Keratinocyte (primary cell): ENCODE measurements around the gene MAJIN. TPM values are rescaled to one million over a fixed set of nuclear protein-coding genes. Genes with fewer than 3 reads are reported as not detected.

Source experiments
- DNase-seq: peaks from one replicate; pipeline ENCODE4 v3.0.0-alpha.2; 2011; ENCODE audit warnings: low read depth, missing footprints, low spot score
- FAIRE-seq: peaks from 2 replicates; lab custom pipeline; 2011; peaks lifted over from hg19 to GRCh38; lab: Jason Lieb, UNC
- H2AFZ ChIP-seq: 2 replicates; pipeline ENCODE4 v1.6.0; 2012; ENCODE audit warnings: low read length, control low read depth, inconsistent platforms; ENCODE audit not compliant: control insufficient read depth
- H3K27ac ChIP-seq: 2 replicates; pipeline ENCODE4 v1.5.1; 2011; ENCODE audit warnings: low read length; ENCODE audit not compliant: control insufficient read depth, insufficient read depth
- H3K27me3 ChIP-seq: 3 replicates; pipeline ENCODE4 v1.6.0; 2011; ENCODE audit warnings: low read length; ENCODE audit not compliant: control insufficient read depth, insufficient read depth; ENCODE audit errors: extremely low read depth
- H3K36me3 ChIP-seq, 2 experiments: 2 replicates in 1 of 2; 3 replicates in 1 of 2; pipeline ENCODE4 v1.5.1; 2011; ENCODE audit warnings: low read length in 2 of 2, mild to moderate bottlenecking in 1 of 2; ENCODE audit not compliant: control insufficient read depth in 2 of 2, insufficient read depth in 2 of 2; ENCODE audit errors: extremely low read depth in 1 of 2
- H3K4me1 ChIP-seq: 3 replicates; pipeline ENCODE4 v1.5.1; 2011; ENCODE audit warnings: low read length; ENCODE audit not compliant: control insufficient read depth, insufficient read depth; ENCODE audit errors: extremely low read depth
- H3K4me2 ChIP-seq: 3 replicates; pipeline ENCODE4 v1.6.0; 2011; ENCODE audit warnings: low read depth, low read length; ENCODE audit not compliant: control insufficient read depth, insufficient read depth; ENCODE audit errors: extremely low read depth
- H3K4me3 ChIP-seq, 3 experiments: fragments of 200-600 bp in 1 of 3; sonication (generic) in 1 of 3; 2 replicates in 2 of 3; 3 replicates in 1 of 3; pipeline ENCODE4 v1.5.1; 2011 to 2016; ENCODE audit warnings: low read length in 3 of 3, mild to moderate bottlenecking in 3 of 3, control low read depth in 2 of 3, inconsistent platforms in 1 of 3, low read depth in 1 of 3, mixed read lengths in 1 of 3, mixed run types in 1 of 3, moderate library complexity in 1 of 3; ENCODE audit not compliant: control insufficient read depth in 2 of 3, insufficient read depth in 2 of 3; ENCODE audit errors: extremely low read depth in 1 of 3
- H3K79me2 ChIP-seq: 2 replicates; pipeline ENCODE4 v1.6.0; 2012; ENCODE audit warnings: low read length; ENCODE audit not compliant: control insufficient read depth, insufficient read depth
- H3K9ac ChIP-seq: 3 replicates; pipeline ENCODE4 v1.6.0; 2011; ENCODE audit warnings: low read length; ENCODE audit not compliant: control insufficient read depth, insufficient read depth; ENCODE audit errors: extremely low read depth
- H3K9me1 ChIP-seq: 3 replicates; pipeline ENCODE4 v1.6.0; 2011; ENCODE audit warnings: low read length; ENCODE audit not compliant: control insufficient read depth, insufficient read depth; ENCODE audit errors: extremely low read depth
- H3K9me3 ChIP-seq: 2 replicates; pipeline ENCODE4 v1.5.1; 2012; ENCODE audit warnings: low read depth, low read length; ENCODE audit not compliant: control insufficient read depth
- H4K20me1 ChIP-seq: 3 replicates; pipeline ENCODE4 v1.6.0; 2011; ENCODE audit warnings: low read length; ENCODE audit not compliant: control insufficient read depth, insufficient read depth; ENCODE audit errors: extremely low read depth
- CTCF ChIP-seq, 3 experiments: IDR thresholded peaks in 1 of 3; conservative IDR thresholded peaks in 1 of 3; optimal IDR thresholded peaks in 1 of 3; 2 replicates in 2 of 3; 3 replicates in 1 of 3; pipeline versions ENCODE3 to v1.5.1; 2011; ENCODE audit warnings: low read length in 3 of 3, mild to moderate bottlenecking in 3 of 3, moderate library complexity in 2 of 3, control low read depth in 1 of 3, inconsistent platforms in 1 of 3; ENCODE audit not compliant: insufficient read depth in 2 of 3; ENCODE audit errors: extremely low read depth in 1 of 3
- EZH2 ChIP-seq: IDR thresholded peaks from one replicate; pipeline ENCODE4 v1.6.1; 2012; ENCODE audit warnings: inconsistent platforms, mild to moderate bottlenecking, low read length, moderate library complexity
- dilution Hi-C: fragments of 300-500 bp; cut with MboI; formaldehyde crosslinking; loops from one replicate; pipeline ENCODE4 v1.7.0; 2020; ENCODE audit warnings: low sequenced_read_pairs; ENCODE audit not compliant: extremely low pct_ligation_motif_present
- polyA plus RNA-seq, 5 experiments: library from polyadenylated mRNA; depleted of rRNA in 3 of 5; stranded (reverse) in 3 of 5; stranded (forward) in 1 of 5; unstranded in 1 of 5; fragments of >200 nt; gene quantifications; 1 replicate in 1 of 5; 2 replicates in 3 of 5; 3 replicates in 1 of 5; pipeline versions ENCODE4 v1.2.1 to v1.2.3, GENCODE V29; 2011 to 2012; ENCODE audit warnings: missing spikeins in 2 of 5, low read depth in 1 of 5, low replicate concordance in 1 of 5

MAJIN gene
- polyA plus RNA-seq, 1 donor (not counting 4 experiments of a cell fraction or from before 2014, with no cell fraction given) = 0.09 TPM

- Histone ChIP-seq H3K4me2 (no peak overlapping the region), H3K79me2 (no peaks in the 10 kb centered on the region), H3K9me3 (no peaks in the 10 kb centered on the region), H3K4me1 (peaks cover 2% of the 10 kb centered on the region), H3K9ac (no peak overlapping the region), H3K36me3 (peaks cover 13 to 26% of the 10 kb centered on the region in 2 experiments), H4K20me1 (no peaks in the 10 kb centered on the region), H3K9me1 (no peaks in the 10 kb centered on the region), H2AFZ (no peak overlapping the region), H3K4me3 (no peak overlapping the region), H3K27ac (no peak overlapping the region), H3K27me3 (no peaks in the 10 kb centered on the region)
- no peak for DNase-seq
- dilution Hi-C loops = no loop called here
- no peak for FAIRE-seq
- TF ChIP-seq EZH2 (no peak), CTCF (optimal IDR thresholded peaks at IDR 0.05 in 1 of 3, IDR thresholded peaks at IDR 0.05 in 1 of 3, conservative IDR thresholded peaks at IDR 0.05 in 1 of 3; ENCODE audit: extremely low read depth in 1 of 3, insufficient read depth in 2 of 3, low read length in 3 of 3) (no peak)
Measured at GRCh38 chr11:64933935-64934681, 37.8 kb downstream of the MAJIN start.

- H3K79me2 ChIP-seq = no peaks in the 10 kb centered on the region
- H3K9me3 ChIP-seq = no peaks in the 10 kb centered on the region
- H3K4me1 ChIP-seq = peaks cover 2% of the 10 kb centered on the region
- TF ChIP-seq EZH2 (no peak), CTCF (optimal IDR thresholded peaks at IDR 0.05 in 1 of 3, IDR thresholded peaks at IDR 0.05 in 1 of 3, conservative IDR thresholded peaks at IDR 0.05 in 1 of 3; ENCODE audit: extremely low read depth in 1 of 3, insufficient read depth in 2 of 3, low read length in 3 of 3) (no peak)
- H3K27ac ChIP-seq = no peak overlapping the region
- DNase-seq (no peak), FAIRE-seq (no peak)
- no peak overlapping the region for H3K4me3 ChIP-seq
- no peaks in the 10 kb centered on the region for H4K20me1 ChIP-seq
- no peaks in the 10 kb centered on the region for H3K27me3 ChIP-seq
- H3K4me2 ChIP-seq = no peak overlapping the region
- H3K9ac ChIP-seq = no peak overlapping the region
- no peak overlapping the region for H2AFZ ChIP-seq
- dilution Hi-C loops = no loop called here
- H3K36me3 ChIP-seq = peaks cover 15 to 28% of the 10 kb centered on the region in 2 experiments
- no peaks in the 10 kb centered on the region for H3K9me1 ChIP-seq
Measured at GRCh38 chr11:64933213-64933934, 38.5 kb downstream of the MAJIN start.
